Gastroesophageal sphincter (tissue), 4 donors: ENCODE results near the gene COPZ1. TPM values are rescaled to one million over a fixed set of nuclear protein-coding genes. Genes with fewer than 3 reads are reported as not detected.

Experiments
- ATAC-seq: fragments of 150-250 bp; one replicate; pipeline ENCODE4 v1.9.1; 2016; ENCODE audit warnings: mild to moderate bottlenecking, moderate library complexity
- H3K27ac ChIP-seq, 4 donors: fragments of 200-600 bp; sonication (generic) in 3 of 4; 1 replicate in 3 of 4; 2 replicates in 1 of 4; pipeline ENCODE4 v1.5.1; 2016 to 2019
- H3K27me3 ChIP-seq: fragments of 200-600 bp; sonication (generic); one replicate; pipeline ENCODE4 v1.5.1; 2019
- H3K36me3 ChIP-seq, 2 donors: fragments of 200-600 bp; sonication (generic); one replicate each; pipeline ENCODE4 v1.5.1; 2019; ENCODE audit warnings: control low read depth in 1 of 2
- H3K4me1 ChIP-seq, 3 donors: fragments of 200-600 bp; sonication (generic); 1 replicate in 2 of 3; 2 replicates in 1 of 3; pipeline ENCODE4 v1.5.1; 2016 to 2019; ENCODE audit warnings: control low read depth in 2 of 3
- H3K4me3 ChIP-seq, 2 donors: fragments of 200-600 bp; sonication (generic); one replicate each; pipeline ENCODE4 v1.5.1; 2019; ENCODE audit warnings: mild to moderate bottlenecking in 1 of 2, moderate library complexity in 1 of 2
- H3K9me3 ChIP-seq, 3 donors: fragments of 200-600 bp; sonication (generic); one replicate each; pipeline ENCODE4 v1.5.1; 2017 to 2019; ENCODE audit warnings: control low read depth in 2 of 3
- CTCF ChIP-seq, 4 experiments: fragments of 200-600 bp in 2 of 4; fragments of 450-650 bp in 2 of 4; sonication (generic) in 1 of 4; IDR thresholded peaks; one replicate each; pipeline ENCODE4 v1.5.1; 2017 to 2019; ENCODE audit warnings: antibody characterized with exemption in 4 of 4, mild to moderate bottlenecking in 2 of 4, moderate library complexity in 2 of 4
- EP300 ChIP-seq: sonication (generic); formaldehyde crosslinking; IDR thresholded peaks from one replicate; pipeline ENCODE4 v1.6.1; 2017; ENCODE audit warnings: antibody characterized with exemption, mild to moderate bottlenecking
- POLR2A ChIP-seq, 2 donors: fragments of 450-650 bp; IDR thresholded peaks; one replicate each; pipeline ENCODE4 v1.6.1; 2017; ENCODE audit warnings: antibody characterized with exemption in 2 of 2, mild to moderate bottlenecking in 2 of 2, moderate library complexity in 1 of 2
- POLR2AphosphoS5 ChIP-seq: sonication (generic); formaldehyde crosslinking; IDR thresholded peaks from one replicate; pipeline ENCODE4 v1.6.1; 2017; ENCODE audit warnings: antibody characterized with exemption
- WGBS, 2 donors: methylation state at CpG; one replicate each; pipeline ENCODE4 v1.1.5; 2018; ENCODE audit warnings: low coverage in 1 of 2; 5-methylcytosine and 5-hydroxymethylcytosine counted together
- total RNA-seq, 4 donors: library from RNA; depleted of rRNA; stranded (reverse); fragments of >200 nt; gene quantifications; one replicate each; pipeline ENCODE4 v1.1.0, GENCODE V29; 2016

Gene COPZ1
- total RNA-seq, 4 donors from 2014 or later: 47.0 to 138 (median 57.5) TPM

GRCh38 chr12:54377007-54377406 lies 52.1 kb downstream of the COPZ1 start:
- WGBS, 2 donors: 54% methylated on average over 1 of the region's 2 CpGs; no CpG with 5 or more reads in 1 of the 2 donors
- H3K36me3 ChIP-seq: no peaks in the 10 kb centered on the region
- no peaks in the 10 kb centered on the region for H3K9me3 ChIP-seq
- no peaks in the 10 kb centered on the region for H3K27me3 ChIP-seq
- no peak for TF ChIP-seq CTCF (IDR thresholded peaks at IDR 0.05)
- TF ChIP-seq POLR2A (IDR thresholded peaks at IDR 0.05): no peak
- no peak for TF ChIP-seq POLR2AphosphoS5
- TF ChIP-seq EP300: no peak
- no peak for ATAC-seq
- H3K27ac ChIP-seq: peak overlapping the region in 3 of 4 donors; percentile 62 to 84 (median 84)
- peaks cover 0 to 61% (median 36%) of the 10 kb centered on the region in 3 donors for H3K4me1 ChIP-seq
- no peak overlapping the region for H3K4me3 ChIP-seq

DNA sequence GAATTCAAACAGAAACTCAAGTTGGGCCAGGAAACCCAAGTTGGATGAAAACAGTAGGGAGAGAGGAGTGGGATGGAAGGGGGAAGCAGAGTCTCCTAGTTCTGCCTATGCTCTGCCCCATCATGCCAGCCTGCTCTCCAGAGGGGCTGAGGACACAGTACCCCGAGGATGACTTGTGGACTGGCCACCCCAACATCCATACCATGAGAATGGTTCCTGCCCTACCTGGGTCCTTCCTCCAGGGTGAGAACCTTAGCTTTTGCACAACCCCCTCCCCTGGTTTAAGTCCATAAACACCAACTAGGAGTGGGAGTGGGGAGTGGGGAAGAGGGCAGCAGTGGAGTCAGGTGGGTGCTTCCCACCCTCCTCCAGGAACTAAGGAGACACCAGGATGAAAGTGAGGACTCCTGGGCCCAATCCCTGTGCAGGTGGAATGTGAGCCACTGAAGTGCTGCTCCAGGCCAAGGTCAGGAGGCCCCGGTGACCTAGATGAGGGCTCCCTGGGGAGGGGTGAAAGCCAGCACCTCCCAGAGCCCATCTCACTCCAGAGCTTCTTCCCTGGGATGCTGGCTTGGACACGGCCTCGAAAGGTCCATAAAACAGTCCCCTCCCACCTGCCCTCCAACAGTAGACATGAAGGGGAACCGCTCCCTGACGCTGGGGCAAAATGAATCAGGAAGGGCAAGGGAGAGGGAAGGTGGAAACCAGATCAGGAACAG lies 53.0 kb downstream of the COPZ1 start:
- no peaks in the 10 kb centered on the region for H3K36me3 ChIP-seq
- no peaks in the 10 kb centered on the region for H3K27me3 ChIP-seq
- peaks cover 0 to 54% (median 27%) of the 10 kb centered on the region in 3 donors for H3K4me1 ChIP-seq
- H3K27ac ChIP-seq: peak overlapping the region in 3 of 4 donors; percentile 82 to 84 (median 84)
- 40 to 76% methylated on average over 1 to 3 of the region's 6 CpGs for WGBS, 2 donors
- H3K4me3 ChIP-seq: peak overlapping the region in 1 of 2 donors; percentile 61
- TF ChIP-seq EP300 (no peak), POLR2AphosphoS5 (no peak), CTCF (IDR thresholded peaks at IDR 0.05) (no peak)
- no peak for ATAC-seq
- no peaks in the 10 kb centered on the region for H3K9me3 ChIP-seq

GRCh38 chr12:54378796-54379397 lies 54.0 kb downstream of the COPZ1 start:
- 2 to 4% methylated on average over 7 to 29 of the region's 49 CpGs for WGBS, 2 donors
- H3K4me3 ChIP-seq: peak overlapping the region; percentile 50 to 61
- peaks cover 0 to 49% (median 26%) of the 10 kb centered on the region in 3 donors for H3K4me1 ChIP-seq
- peak; percentile 86 for ATAC-seq
- peak overlapping the region; percentile 19 to 84 (median 83) for H3K27ac ChIP-seq
- H3K27me3 ChIP-seq: no peaks in the 10 kb centered on the region
- no peaks in the 10 kb centered on the region for H3K9me3 ChIP-seq
- no peaks in the 10 kb centered on the region for H3K36me3 ChIP-seq
- no peak for TF ChIP-seq POLR2AphosphoS5
- peak in 1 of 2 donors; percentile 21 for TF ChIP-seq POLR2A (IDR thresholded peaks at IDR 0.05)

GRCh38 chr12:54379398-54380201 lies 54.7 kb downstream of the COPZ1 start:
- peak; percentile 82 for ATAC-seq
- H3K36me3 ChIP-seq: no peaks in the 10 kb centered on the region
- H3K27me3 ChIP-seq: no peaks in the 10 kb centered on the region
- H3K4me1 ChIP-seq: peaks cover 0 to 45% (median 19%) of the 10 kb centered on the region in 3 donors
- WGBS, 2 donors: 25 to 35% methylated on average over 3 to 5 of the region's 19 CpGs
- TF ChIP-seq POLR2AphosphoS5: peak; percentile 45
- TF ChIP-seq EP300: no peak
- TF ChIP-seq CTCF (IDR thresholded peaks at IDR 0.05): peak; percentile 100
- peak in 1 of 2 donors; percentile 13 for TF ChIP-seq POLR2A (IDR thresholded peaks at IDR 0.05)
- peak overlapping the region; percentile 19 to 84 (median 83) for H3K27ac ChIP-seq
- peak overlapping the region; percentile 28 to 61 for H3K4me3 ChIP-seq
- no peaks in the 10 kb centered on the region for H3K9me3 ChIP-seq

GRCh38 chr12:54381136-54381535 lies 56.2 kb downstream of the COPZ1 start:
- Histone ChIP-seq H3K9me3 (no peaks in the 10 kb centered on the region), H3K4me1 (peaks cover 0 to 45% (median 11%) of the 10 kb centered on the region in 3 donors), H3K27me3 (no peaks in the 10 kb centered on the region), H3K27ac (no peak overlapping the region), H3K36me3 (no peaks in the 10 kb centered on the region), H3K4me3 (no peak overlapping the region)
- 95 to 96% methylated on average over 3 of the region's 4 CpGs for WGBS, 2 donors
- TF ChIP-seq EP300 (no peak), POLR2A (IDR thresholded peaks at IDR 0.05) (no peak), POLR2AphosphoS5 (no peak), CTCF (IDR thresholded peaks at IDR 0.05) (no peak)
- no peak for ATAC-seq
